ENCODE results near the gene ZSWIM6. TPM values are rescaled to one million over a fixed set of nuclear protein-coding genes. Genes with fewer than 3 reads are reported as not detected.

ZSWIM6 gene
- total RNA-seq, 1 experiment from 2014 or later: 13.2 TPM

- Mint-ChIP-seq H3K9me3 (ENCODE audit: low read depth, unreplicated experiment) (no peaks in the 10 kb centered on the region), H3K27ac (ENCODE audit: unreplicated experiment) (no peak overlapping the region), H3K4me3 (ENCODE audit: low read depth, unreplicated experiment) (no peak overlapping the region), H3K36me3 (ENCODE audit: insufficient read depth, unreplicated experiment) (peaks cover 9% of the 10 kb centered on the region), H3K27me3 (ENCODE audit: unreplicated experiment) (no peaks in the 10 kb centered on the region), H3K4me1 (ENCODE audit: low read depth, unreplicated experiment) (peaks cover 9% of the 10 kb centered on the region)
- no TSS peak for BruUV-seq (replicated peaks)
- TF ChIP-seq CTCF (IDR thresholded peaks at IDR 0.05; ENCODE audit: unreplicated experiment): no peak
- intact Hi-C loops (cut with micrococcal nuclease; ENCODE audit: unreplicated experiment): no loop called here
- DNase-seq: no peak
- CTCF ChIA-PET: no interaction called here
Observed at GRCh38 chr5:61474746-61475145, 142.7 kb downstream of the ZSWIM6 start.

- intact Hi-C loops (cut with micrococcal nuclease; ENCODE audit: unreplicated experiment): no loop called here
- CTCF ChIA-PET: no interaction called here
- no peak for TF ChIP-seq CTCF (IDR thresholded peaks at IDR 0.05; ENCODE audit: unreplicated experiment)
- BruUV-seq (replicated peaks): no TSS peak
- H3K27me3 Mint-ChIP-seq (ENCODE audit: unreplicated experiment): no peaks in the 10 kb centered on the region
- no peaks in the 10 kb centered on the region for H3K9me3 Mint-ChIP-seq (ENCODE audit: low read depth, unreplicated experiment)
- no peak for DNase-seq
- H3K4me3 Mint-ChIP-seq (ENCODE audit: low read depth, unreplicated experiment): no peak overlapping the region
- no peak overlapping the region for H3K27ac Mint-ChIP-seq (ENCODE audit: unreplicated experiment)
- peaks cover 9% of the 10 kb centered on the region for H3K36me3 Mint-ChIP-seq (ENCODE audit: insufficient read depth, unreplicated experiment)
- peaks cover 15% of the 10 kb centered on the region for H3K4me1 Mint-ChIP-seq (ENCODE audit: low read depth, unreplicated experiment)
Observed at GRCh38 chr5:61477788-61478187, 145.7 kb downstream of the ZSWIM6 start.

- BruUV-seq (replicated peaks): no TSS peak
- intact Hi-C loops (cut with micrococcal nuclease; ENCODE audit: unreplicated experiment): no loop called here
- CTCF ChIA-PET: no interaction called here
- Mint-ChIP-seq H3K27me3 (ENCODE audit: unreplicated experiment) (no peaks in the 10 kb centered on the region), H3K9me3 (ENCODE audit: low read depth, unreplicated experiment) (no peaks in the 10 kb centered on the region), H3K36me3 (ENCODE audit: insufficient read depth, unreplicated experiment) (peaks cover 9% of the 10 kb centered on the region), H3K4me1 (ENCODE audit: low read depth, unreplicated experiment) (peaks cover 15% of the 10 kb centered on the region), H3K4me3 (ENCODE audit: low read depth, unreplicated experiment) (no peak overlapping the region), H3K27ac (ENCODE audit: unreplicated experiment) (no peak overlapping the region)
- no peak for TF ChIP-seq CTCF (IDR thresholded peaks at IDR 0.05; ENCODE audit: unreplicated experiment)
- DNase-seq: no peak
Observed at GRCh38 chr5:61479850-61480614, 148.0 kb downstream of the ZSWIM6 start.

- H3K9me3 Mint-ChIP-seq (ENCODE audit: low read depth, unreplicated experiment): no peaks in the 10 kb centered on the region
- H3K4me3 Mint-ChIP-seq (ENCODE audit: low read depth, unreplicated experiment): no peak overlapping the region
- no peaks in the 10 kb centered on the region for H3K27me3 Mint-ChIP-seq (ENCODE audit: unreplicated experiment)
- intact Hi-C loops (cut with micrococcal nuclease; ENCODE audit: unreplicated experiment): no loop called here
- H3K27ac Mint-ChIP-seq (ENCODE audit: unreplicated experiment): no peak overlapping the region
- no peak for DNase-seq
- H3K4me1 Mint-ChIP-seq (ENCODE audit: low read depth, unreplicated experiment): peaks cover 15% of the 10 kb centered on the region
- no peak for TF ChIP-seq CTCF (IDR thresholded peaks at IDR 0.05; ENCODE audit: unreplicated experiment)
- CTCF ChIA-PET: no interaction called here
- H3K36me3 Mint-ChIP-seq (ENCODE audit: insufficient read depth, unreplicated experiment): peaks cover 5% of the 10 kb centered on the region
- no TSS peak for BruUV-seq (replicated peaks)
Observed at GRCh38 chr5:61482980-61483379, 150.9 kb downstream of the ZSWIM6 start.
